HCT116 (cell line): ENCODE measurements around the gene NINJ1.

Source experiments
- CTCF ChIP-seq, 3 experiments: fragments of 200-600 bp in 1 of 3; sonication (generic) in 1 of 3; IDR thresholded peaks in 2 of 3; conservative IDR thresholded peaks in 1 of 3; 2 replicates each; pipeline ENCODE4 v1.5.1; 2012 to 2017; ENCODE audit warnings: low read depth in 2 of 3, low read length in 2 of 3, antibody characterized with exemption in 1 of 3, borderline replicate concordance in 1 of 3, control low read depth in 1 of 3, mild to moderate bottlenecking in 1 of 3, mixed read lengths in 1 of 3, mixed run types in 1 of 3, moderate library complexity in 1 of 3; ENCODE audit not compliant: insufficient read depth in 1 of 3
- EZH2 ChIP-seq: fragments of 200-600 bp; sonication (generic); IDR thresholded peaks from 2 replicates; pipeline ENCODE4 v1.6.1; 2017; ENCODE audit warnings: antibody characterized with exemption, mixed run types
- EZH2phosphoT487 ChIP-seq: fragments of 200-600 bp; IDR thresholded peaks from 2 replicates; pipeline ENCODE4 v1.6.1; 2018; ENCODE audit warnings: antibody characterized with exemption, borderline replicate concordance
- MAX ChIP-seq: IDR thresholded peaks from 2 replicates; pipeline ENCODE4 v1.6.1; 2012
- POLR2A ChIP-seq: IDR thresholded peaks from 2 replicates; pipeline ENCODE4 v1.7.0; 2011; ENCODE audit warnings: borderline replicate concordance; ENCODE audit not compliant: insufficient read depth, insufficient read length; ENCODE audit errors: extremely low read depth
- POLR2AphosphoS5 ChIP-seq: IDR thresholded peaks from 2 replicates; pipeline ENCODE4 v1.6.1; 2011; ENCODE audit warnings: mild to moderate bottlenecking, low read depth, low read length, moderate library complexity
- REST ChIP-seq: IDR thresholded peaks from 2 replicates; pipeline ENCODE4 v1.6.1; 2012; ENCODE audit warnings: low read depth
- SIN3A ChIP-seq: IDR thresholded peaks from 2 replicates; pipeline ENCODE4 v1.6.1; 2012; ENCODE audit warnings: low read depth

DNA sequence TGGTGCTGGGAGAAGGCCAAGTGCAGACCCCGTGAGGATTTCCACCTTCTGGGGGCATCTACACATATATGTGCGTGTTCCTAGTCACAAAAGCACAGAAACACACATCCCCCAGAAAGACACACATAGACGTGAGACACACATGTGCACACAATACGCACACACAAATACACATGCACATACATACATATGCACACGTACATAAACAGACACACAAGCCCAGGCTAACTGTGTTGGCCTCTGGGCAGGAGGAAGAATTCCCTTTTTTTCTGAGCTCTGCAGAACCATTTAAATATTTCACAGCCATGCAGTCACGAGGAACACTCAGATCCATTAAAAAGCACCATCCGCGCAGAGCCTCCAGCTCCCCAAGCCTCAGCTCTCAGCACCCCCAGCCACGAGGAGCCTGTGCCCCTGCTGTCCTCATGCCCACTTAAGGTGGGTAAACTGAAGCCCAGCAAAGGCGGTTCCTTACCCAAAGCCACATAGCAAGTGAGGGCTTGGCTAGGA lies 5.3 kb downstream of the NINJ1 start:
- TF ChIP-seq CTCF (IDR thresholded peaks at IDR 0.05 in 2 of 3, conservative IDR thresholded peaks at IDR 0.05 in 1 of 3; ENCODE audit: borderline replicate concordance in 1 of 3, insufficient read depth in 1 of 3, low read depth in 2 of 3, low read length in 2 of 3), result no peak
- TF ChIP-seq POLR2A, result no peak
- TF ChIP-seq EZH2phosphoT487, result no peak
- no peak for TF ChIP-seq SIN3A
- no peak for TF ChIP-seq MAX
- TF ChIP-seq REST, result no peak
- no peak for TF ChIP-seq POLR2AphosphoS5
- no peak for TF ChIP-seq EZH2
